HG03064 (cell line): Measurements from ENCODE around the gene SMG1.
"Not testable (repeated sequence)": the region's sequence is repeated elsewhere in the genome, so short reads cannot be mapped to it uniquely, and the experiment has no call there.

Experiments
- ATAC-seq: cut with Tn5 transposase; IDR thresholded peaks from one replicate; pipeline ENCODE4 v1.9.1; 2021; ENCODE audit warnings: low read depth; ENCODE audit not compliant: unreplicated experiment

The SMG1 gene

GRCh38 chr16:18801145-18801972 is 124.8 kb downstream of the SMG1 start, which contains the start of gene ARL6IP1:
TSS of gene ARL6IP1 (minus strand) at chr16:18801549. CDS start at chr16:18801466, 83 bp downstream.
- peak; percentile 88 for ATAC-seq

GRCh38 chr16:18800775-18801144 is 125.4 kb downstream of the SMG1 start:
- ATAC-seq, result no peak

GRCh38 chr16:18800293-18800692 is 125.9 kb downstream of the SMG1 start:
- no peak for ATAC-seq

- no peak for ATAC-seq
These were observed 126.7 kb downstream of the SMG1 start for GRCh38 chr16:18799500-18799899.

GRCh38 chr16:18797746-18798145 is 128.5 kb downstream of the SMG1 start:
- no peak for ATAC-seq

GRCh38 chr16:18796377-18796776 is 129.8 kb downstream of the SMG1 start:
- no peak for ATAC-seq

- ATAC-seq, result no peak
These were observed 133.3 kb downstream of the SMG1 start for GRCh38 chr16:18792836-18793433.

- peak; percentile 82 for ATAC-seq
These were observed 136.1 kb downstream of the SMG1 start, which contains the start of gene RPS15A for GRCh38 chr16:18789850-18790706. TSS of gene RPS15A (minus strand) at chr16:18790334. CDS start at chr16:18789113, 1,221 bp downstream.

- ATAC-seq, result no peak
These were observed 136.7 kb downstream of the SMG1 start for GRCh38 chr16:18789515-18789849.

- ATAC-seq, result no peak
These were observed 137.2 kb downstream of the SMG1 start for GRCh38 chr16:18788828-18789514.

- no peak for ATAC-seq
These were observed 141.1 kb downstream of the SMG1 start for GRCh38 chr16:18784917-18785623.

GRCh38 chr16:18783430-18784341 is 142.5 kb downstream of the SMG1 start:
- no peak for ATAC-seq

GRCh38 chr16:18782697-18783429 is 143.3 kb downstream of the SMG1 start:
- no peak for ATAC-seq

- ATAC-seq, result not testable (repeated sequence)
These were observed 145.0 kb downstream of the SMG1 start for GRCh38 chr16:18781232-18781631.

- not testable (repeated sequence) for ATAC-seq
These were observed 145.7 kb downstream of the SMG1 start for GRCh38 chr16:18780460-18781026.

- ATAC-seq, result not testable (repeated sequence)
These were observed 148.5 kb downstream of the SMG1 start for GRCh38 chr16:18777664-18778063.

GRCh38 chr16:18776334-18776733 is 149.9 kb downstream of the SMG1 start:
- not testable (repeated sequence) for ATAC-seq

- ATAC-seq, result not testable (repeated sequence)
These were observed 151.6 kb downstream of the SMG1 start for GRCh38 chr16:18774651-18775050.
